ENCODE data around the gene CRYGD. TPM values are rescaled to one million over a fixed set of nuclear protein-coding genes. Genes with fewer than 3 reads are reported as not detected.

The CRYGD gene
- total and polyA plus RNA-seq, 7 donors = not detected

DNA sequence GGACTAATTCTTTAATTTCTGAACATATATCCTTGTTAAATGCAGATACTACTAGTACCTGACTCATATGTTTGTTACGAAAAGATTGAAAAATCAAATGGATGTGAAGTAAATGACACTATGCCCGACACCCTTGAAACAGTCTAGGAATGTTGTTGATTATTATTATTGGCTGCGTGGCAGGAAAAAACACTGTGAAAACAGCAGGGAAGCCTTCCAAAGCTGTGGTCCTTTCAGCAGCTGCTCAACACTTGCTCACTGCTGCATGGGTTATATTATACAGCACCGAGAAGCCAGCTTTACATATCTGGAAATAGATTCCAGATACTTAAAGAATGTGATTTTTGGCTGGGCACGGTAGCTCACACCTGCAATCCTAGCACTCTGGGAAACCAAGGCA, 26.5 kb downstream of the CRYGD start:
- no peak for TF ChIP-seq CTCF (IDR thresholded peaks at IDR 0.05)
- Histone ChIP-seq H3K4me3 (no peak overlapping the region), H3K9me3 (no peaks in the 10 kb centered on the region), H3K27ac (no peak overlapping the region), H3K4me1 (no peaks in the 10 kb centered on the region), H3K36me3 (ENCODE audit: insufficient read depth in 1 of 2, low read depth in 1 of 2) (no peaks in the 10 kb centered on the region), H3K27me3 (ENCODE audit: insufficient read depth in 3 of 3, low read length in 2 of 3) (no peaks in the 10 kb centered on the region)
- intact Hi-C loops (cut with DNase I) = no loop called here
- ATAC-seq (no peak), DNase-seq (no peak)
- WGBS, 3 donors = 39 to 55% (median 54%) methylated on average over 5 of the region's 5 CpGs

- Histone ChIP-seq H3K9me3 (no peaks in the 10 kb centered on the region), H3K27ac (no peak overlapping the region), H3K4me3 (no peak overlapping the region), H3K36me3 (ENCODE audit: insufficient read depth in 1 of 2, low read depth in 1 of 2) (no peaks in the 10 kb centered on the region), H3K27me3 (ENCODE audit: insufficient read depth in 3 of 3, low read length in 2 of 3) (no peaks in the 10 kb centered on the region), H3K4me1 (no peaks in the 10 kb centered on the region)
- 72 to 77% (median 75%) methylated on average over 3 of the region's 3 CpGs for WGBS, 3 donors
- no peak for ATAC-seq
- DNase-seq = no peak
- intact Hi-C loops (cut with DNase I) = no loop called here
- no peak for TF ChIP-seq CTCF (IDR thresholded peaks at IDR 0.05)
These were observed 27.0 kb downstream of the CRYGD start for GRCh38 chr2:208097313-208097712.

DNA sequence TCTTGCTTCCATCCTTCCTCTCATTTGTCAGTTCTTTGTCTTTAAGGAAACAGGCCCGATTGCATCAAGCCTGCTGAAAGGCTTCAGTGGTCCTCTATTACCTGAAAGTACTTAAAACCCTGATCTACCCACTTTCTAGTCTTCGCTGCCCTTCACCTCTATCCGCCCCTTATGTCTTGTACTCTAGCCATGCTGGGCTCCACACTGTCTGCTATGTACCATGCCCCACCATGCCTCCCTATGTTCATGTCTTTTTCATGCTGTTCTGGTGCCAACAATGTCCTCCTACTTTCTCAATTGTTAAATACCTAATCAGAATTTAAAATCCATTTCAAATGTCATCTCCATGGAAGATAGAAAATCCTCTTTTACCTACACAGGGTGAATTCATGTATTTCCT, 28.2 kb downstream of the CRYGD start:
- TF ChIP-seq CTCF (IDR thresholded peaks at IDR 0.05) = no peak
- ATAC-seq = no peak
- Histone ChIP-seq H3K36me3 (ENCODE audit: insufficient read depth in 1 of 2, low read depth in 1 of 2) (no peaks in the 10 kb centered on the region), H3K27me3 (ENCODE audit: insufficient read depth in 3 of 3, low read length in 2 of 3) (no peaks in the 10 kb centered on the region), H3K9me3 (no peaks in the 10 kb centered on the region), H3K27ac (no peak overlapping the region), H3K4me3 (no peak overlapping the region), H3K4me1 (no peaks in the 10 kb centered on the region)
- intact Hi-C loops (cut with DNase I) = no loop called here
- WGBS, 3 donors = 70 to 84% (median 80%) methylated on average over 3 of the region's 3 CpGs
- DNase-seq = no peak

DNA sequence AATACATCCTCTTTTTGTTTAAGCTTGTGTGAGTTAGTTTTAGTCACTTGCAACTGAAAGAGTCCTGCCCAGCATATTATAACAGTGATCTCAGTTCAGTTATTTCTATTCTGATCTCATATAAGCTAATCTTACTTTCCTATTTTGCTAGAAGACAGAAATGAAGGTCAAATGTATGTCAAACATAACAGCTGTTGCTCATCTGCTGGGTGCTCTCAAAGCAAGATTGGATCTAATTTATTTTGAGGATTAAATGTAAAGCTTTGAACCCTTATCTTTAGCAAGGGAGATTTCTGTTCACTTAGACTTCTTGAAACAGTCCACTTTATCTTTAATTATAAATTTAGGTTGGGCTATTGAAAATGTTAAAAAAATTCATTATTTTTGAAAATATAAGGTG, 31.2 kb downstream of the CRYGD start:
- Histone ChIP-seq H3K9me3 (no peaks in the 10 kb centered on the region), H3K4me1 (no peaks in the 10 kb centered on the region), H3K27ac (no peak overlapping the region), H3K36me3 (ENCODE audit: insufficient read depth in 1 of 2, low read depth in 1 of 2) (no peaks in the 10 kb centered on the region), H3K27me3 (ENCODE audit: insufficient read depth in 3 of 3, low read length in 2 of 3) (no peaks in the 10 kb centered on the region), H3K4me3 (no peak overlapping the region)
- TF ChIP-seq CTCF (IDR thresholded peaks at IDR 0.05) = no peak
- intact Hi-C loops (cut with DNase I) = no loop called here
- ATAC-seq (no peak), DNase-seq (no peak)

- DNase-seq = no peak
- no peak overlapping the region for H3K4me3 ChIP-seq
- ATAC-seq = no peak
- H3K4me1 ChIP-seq = no peaks in the 10 kb centered on the region
- 98 to 100% (median 100%) methylated on average over 1 of the region's 1 CpG for WGBS, 3 donors
- no peaks in the 10 kb centered on the region for H3K27me3 ChIP-seq (ENCODE audit: insufficient read depth in 3 of 3, low read length in 2 of 3)
- no peak overlapping the region for H3K27ac ChIP-seq
- no peaks in the 10 kb centered on the region for H3K36me3 ChIP-seq (ENCODE audit: insufficient read depth in 1 of 2, low read depth in 1 of 2)
- intact Hi-C loops (cut with DNase I) = no loop called here
- H3K9me3 ChIP-seq = no peaks in the 10 kb centered on the region
- TF ChIP-seq CTCF (IDR thresholded peaks at IDR 0.05) = no peak
These were observed 32.1 kb downstream of the CRYGD start for GRCh38 chr2:208092093-208092832.

Data from psoas muscle (tissue), 8 donors.